HG03103 (cell line): ENCODE data around the gene GAPVD1.
"Not testable (repeated sequence)": the region's sequence is repeated elsewhere in the genome, so short reads cannot be mapped to it uniquely, and the experiment has no call there.

Experiments
- ATAC-seq: cut with Tn5 transposase; IDR thresholded peaks from one replicate; pipeline ENCODE4 v1.9.1; 2021; ENCODE audit warnings: low read depth; ENCODE audit not compliant: unreplicated experiment

GAPVD1 gene

DNA sequence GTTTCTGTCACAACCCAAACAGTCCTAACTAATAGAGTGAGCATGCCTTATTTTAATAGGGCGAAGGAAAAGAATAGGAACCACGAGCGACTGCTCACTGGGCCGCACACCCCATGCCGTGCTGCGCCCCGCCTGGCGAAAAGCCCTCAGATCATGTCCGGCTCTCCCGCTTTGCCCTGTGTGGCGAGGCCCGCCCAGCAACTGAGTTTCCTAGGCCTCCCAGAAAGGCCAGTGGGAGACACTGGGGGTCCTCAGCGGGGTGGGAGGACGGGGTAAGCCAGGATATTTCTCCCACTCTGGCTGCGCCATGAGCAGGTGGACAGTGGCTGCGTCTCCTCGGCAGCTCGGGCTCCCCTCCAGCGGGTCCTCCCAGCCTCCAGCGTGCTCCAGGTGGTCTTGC, 138.0 kb downstream of the GAPVD1 start:
- no peak for ATAC-seq

DNA sequence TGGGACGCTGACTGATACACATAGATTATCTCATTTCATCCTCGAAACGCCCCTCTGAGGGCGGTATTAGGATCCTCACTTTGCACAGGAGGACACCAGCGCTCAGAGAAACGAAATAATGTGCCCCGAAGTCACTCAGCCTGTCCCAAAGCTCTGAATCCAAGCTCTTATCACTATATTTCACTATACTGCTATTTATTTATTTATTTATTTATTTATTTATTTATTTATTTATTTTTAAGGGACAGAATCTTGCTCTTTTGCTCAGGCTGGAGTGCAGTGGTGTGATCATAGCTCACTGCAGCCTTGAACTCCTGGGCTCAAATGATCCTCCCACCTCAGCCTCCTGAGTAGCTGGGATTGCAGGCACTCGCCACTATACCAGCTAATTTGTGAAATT, 138.6 kb downstream of the GAPVD1 start:
- ATAC-seq = not testable (repeated sequence)

DNA sequence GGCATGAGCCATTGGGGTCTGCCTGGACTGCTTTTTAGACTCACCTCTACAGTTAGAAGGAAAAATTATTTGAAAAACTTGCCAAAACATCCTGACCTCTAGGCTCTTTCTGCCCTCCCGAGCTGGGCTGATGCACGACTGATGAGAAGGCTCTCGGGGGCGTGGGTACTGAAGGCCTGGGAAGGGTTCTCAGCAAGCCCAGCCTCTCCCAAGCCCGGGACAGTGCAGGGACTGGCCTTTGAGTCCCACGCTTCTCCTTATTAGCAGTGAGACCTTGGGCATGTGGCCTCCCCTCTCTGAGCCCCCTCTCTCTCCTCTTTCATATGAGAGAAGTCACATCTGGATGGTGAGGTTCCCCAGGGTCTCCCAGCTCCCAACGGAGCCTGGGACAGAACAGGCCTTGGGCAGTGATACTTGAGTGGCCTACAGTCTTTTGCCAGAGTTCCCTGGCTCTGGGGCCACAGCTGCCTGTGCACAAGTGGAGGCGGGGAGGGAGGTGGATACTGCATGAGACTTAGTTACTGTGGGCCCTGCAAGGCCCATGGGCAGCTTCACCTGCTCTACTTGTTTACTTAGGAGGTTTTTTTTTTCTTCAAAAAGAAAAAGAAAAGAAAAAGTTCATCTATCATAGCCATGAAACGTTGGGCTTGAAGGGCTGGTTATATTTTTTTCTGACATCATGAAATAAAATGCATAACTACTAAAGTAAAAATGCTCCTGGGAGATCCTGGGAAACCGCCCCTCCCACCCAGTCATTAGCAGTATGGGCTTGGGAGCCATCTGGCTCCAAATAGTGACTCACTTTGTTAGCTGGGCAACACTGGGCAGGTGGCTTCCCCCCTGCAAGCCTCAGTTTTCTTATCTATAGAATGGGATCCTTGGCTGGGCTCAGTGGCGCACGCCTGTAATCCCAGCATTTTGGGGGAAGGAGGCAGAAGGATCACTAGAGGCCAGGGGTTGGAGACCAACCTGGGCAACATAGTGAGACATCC, 139.4 kb downstream of the GAPVD1 start:
- no peak for ATAC-seq

DNA sequence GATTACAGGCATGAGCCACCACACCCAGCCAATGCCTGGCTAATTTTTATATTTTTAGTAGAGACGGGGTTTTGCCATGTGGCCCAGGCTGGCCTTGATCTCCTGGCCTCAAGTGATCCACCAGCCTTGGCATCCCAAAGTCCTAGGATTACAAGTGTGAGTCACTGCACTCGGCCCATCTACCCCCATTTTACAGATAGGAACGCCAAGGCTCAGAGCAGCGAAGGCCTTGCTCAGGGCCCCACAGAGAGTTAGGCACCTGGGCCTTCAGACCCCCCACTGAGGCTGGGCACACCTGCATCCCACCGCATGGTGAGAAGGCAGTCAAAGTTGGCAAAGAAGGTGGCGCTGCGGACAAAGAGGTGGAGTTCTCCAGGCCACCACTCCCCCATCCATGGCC, 143.1 kb downstream of the GAPVD1 start:
- no peak for ATAC-seq

DNA sequence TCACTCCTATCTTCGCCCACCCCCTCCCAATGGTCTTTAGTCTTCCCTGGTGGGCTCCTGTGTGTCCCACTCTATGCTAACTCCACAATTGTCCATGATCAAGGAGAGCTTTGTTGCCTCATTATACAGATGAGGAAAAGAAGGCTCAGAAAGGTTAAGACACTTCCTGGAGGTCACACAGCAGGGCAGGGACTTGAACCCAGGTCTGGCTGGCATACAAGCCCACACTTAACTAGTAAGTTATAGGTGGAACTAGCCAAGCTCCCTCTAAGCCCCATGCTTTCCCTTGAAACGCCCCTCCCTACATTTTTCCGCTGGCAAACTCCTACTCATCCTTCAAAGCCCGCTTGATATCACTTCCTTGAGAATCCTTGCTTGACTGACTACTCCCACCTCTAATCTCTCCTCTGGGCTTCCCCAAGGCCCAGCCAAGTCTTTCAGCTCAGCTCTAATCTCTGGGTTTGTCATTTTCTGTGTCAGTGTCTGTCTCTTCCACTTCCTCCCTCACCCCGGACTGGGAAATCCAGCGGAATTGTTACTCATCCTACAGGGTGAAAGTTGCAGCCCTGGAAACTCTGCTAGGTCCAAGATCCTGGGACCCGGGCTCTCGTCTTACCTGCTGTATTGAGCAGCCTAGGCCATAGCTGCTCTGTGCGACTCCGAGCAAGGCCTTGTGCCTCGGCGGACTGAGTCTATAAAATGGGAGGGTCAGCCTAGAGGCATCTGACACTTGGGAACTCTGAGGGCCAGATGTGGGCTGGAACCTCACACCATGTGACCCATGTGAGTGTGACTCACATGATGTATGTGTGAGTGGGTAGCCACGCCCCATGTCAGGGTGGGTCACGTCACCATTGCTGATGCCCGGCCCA, 144.5 kb downstream of the GAPVD1 start:
- ATAC-seq = no peak

DNA sequence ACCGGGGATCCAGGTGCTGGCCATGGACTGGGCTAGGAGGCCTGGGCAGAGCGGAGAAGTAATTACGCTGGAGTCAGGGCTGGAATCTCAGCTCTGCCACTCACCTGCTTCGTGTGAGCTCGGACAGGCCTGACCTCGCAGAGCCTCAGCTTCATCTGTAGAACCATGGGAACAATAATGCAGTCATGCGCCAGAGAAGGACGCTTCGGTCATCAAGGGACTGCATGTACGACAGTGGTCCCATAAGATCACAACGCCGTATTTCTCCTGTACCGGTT, 145.1 kb downstream of the GAPVD1 start:
- no peak for ATAC-seq

DNA sequence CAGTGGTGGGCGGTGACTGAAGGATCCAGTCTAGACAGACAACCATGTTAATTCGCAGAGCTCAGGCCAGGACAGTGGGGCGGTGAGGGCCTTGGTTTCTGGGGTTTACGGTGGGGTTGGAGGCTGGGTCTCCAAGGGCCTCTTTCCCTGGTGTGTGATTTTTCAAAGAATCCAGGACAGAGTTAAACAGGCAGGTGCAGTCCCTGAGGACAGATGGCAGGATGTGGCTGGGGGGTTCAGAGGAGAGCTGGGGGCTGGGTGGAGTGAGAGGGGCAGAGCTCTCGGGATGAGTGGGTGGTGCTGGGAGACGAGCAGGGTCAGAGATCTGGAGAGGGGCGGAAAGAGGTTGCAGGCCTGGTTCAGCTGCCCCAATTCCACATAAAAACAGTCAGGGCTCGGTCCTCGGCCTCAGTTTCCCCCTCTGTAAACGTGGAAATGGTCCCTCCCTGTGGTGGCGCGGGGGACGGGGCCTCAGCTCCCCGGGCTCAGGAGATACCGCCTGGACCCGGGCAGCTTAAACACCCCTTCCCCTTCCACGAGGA, 145.9 kb downstream of the GAPVD1 start:
- no peak for ATAC-seq

DNA sequence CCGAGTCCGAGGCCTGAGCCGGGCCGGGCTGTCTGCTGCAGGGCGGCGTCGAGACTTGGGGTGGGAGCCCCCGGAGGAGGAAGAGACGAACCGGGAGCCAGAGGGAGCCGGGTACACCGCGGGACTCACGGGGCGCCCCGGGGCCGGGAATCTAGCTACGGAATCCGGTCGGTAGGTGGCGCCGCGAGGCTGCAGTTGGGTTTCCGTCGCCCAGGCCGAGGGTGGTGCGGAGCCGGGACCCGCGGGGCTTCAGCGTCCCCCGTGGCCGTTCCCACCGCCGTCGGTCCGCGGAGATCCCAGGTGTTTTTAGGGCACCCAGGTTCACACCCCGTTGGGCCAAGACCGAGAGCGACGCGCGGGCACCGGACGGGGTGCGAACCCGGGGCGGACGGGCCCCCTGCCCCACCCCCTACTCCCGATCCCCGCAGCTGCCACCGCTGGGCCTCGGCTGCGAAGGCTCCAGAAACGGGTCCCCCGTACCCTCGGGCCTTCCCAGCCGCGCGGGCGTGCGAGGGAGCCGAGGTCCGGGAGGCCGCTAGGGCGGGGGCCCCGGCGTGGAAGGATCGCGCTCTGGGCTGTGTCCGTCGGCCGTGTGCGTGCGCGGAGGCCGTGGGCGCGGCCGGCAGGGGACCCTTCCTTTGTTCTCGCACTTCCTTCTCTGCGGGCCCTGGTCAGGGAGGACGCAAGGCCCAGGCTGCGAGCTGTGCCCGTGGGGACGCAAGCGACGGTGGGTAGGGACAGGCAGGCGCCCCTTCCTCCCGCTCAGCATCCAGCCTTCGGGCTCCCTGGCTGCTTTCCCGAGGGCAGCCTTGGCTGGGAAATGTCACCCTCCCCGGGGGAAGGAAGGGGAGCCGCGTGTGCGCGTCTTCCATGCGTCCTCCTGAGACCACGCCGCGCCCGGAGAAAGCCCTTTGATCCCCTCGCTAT, 146.6 kb downstream of the GAPVD1 start:
- ATAC-seq = no peak

DNA sequence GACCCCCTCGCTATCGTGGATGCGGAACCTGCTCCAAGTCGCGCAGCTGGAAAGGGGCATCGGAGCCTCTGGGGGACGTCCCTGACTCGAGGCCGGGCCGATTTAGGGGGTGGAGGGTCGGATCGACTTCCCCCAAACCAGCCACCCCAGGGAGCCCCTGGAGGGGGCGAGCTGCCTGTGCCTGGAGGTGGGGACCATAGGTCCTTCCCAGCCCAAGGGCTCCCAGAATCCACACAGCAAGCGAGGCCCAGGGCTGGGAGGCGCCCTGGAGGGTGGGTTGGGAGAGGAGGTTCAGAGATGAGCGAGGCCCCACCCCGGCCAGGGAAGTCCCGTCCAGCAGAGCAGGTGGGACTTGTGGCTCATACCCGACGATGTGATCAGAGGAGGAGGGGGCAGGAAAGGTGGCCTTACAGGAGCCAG, 147.6 kb downstream of the GAPVD1 start:
- no peak for ATAC-seq

DNA sequence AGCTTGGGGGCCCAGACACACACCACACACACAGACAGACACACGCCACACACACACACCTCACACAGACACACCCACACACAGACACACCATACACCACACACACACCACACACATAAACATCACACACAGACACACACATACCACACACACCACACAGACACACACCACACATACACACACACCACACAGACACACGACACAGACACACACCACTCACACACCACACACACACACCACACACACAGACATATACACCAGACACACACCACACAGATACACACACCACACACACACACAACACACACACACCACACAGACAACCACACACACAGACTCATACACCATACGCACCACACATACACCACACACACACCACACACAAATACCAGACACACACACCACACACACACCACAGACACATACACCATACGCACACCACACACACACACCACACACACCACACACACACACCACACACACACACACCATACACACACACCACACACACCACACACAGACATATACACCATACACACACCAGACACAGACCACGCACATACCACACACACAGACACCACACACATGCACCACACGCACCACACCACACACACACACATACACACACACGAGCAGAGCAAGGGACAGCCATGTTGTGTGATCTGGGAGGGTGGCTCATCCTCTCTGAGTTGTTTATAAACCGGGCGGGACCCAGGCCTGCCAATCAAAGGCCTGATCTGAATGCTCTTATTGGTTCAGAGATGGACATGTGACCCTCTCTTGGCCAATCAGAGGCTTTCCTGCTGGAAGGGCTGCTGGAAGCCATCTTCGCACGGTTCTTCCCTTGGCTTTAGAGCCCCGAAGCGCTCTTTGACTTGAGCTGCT, 148.3 kb downstream of the GAPVD1 start:
- ATAC-seq = no peak

DNA sequence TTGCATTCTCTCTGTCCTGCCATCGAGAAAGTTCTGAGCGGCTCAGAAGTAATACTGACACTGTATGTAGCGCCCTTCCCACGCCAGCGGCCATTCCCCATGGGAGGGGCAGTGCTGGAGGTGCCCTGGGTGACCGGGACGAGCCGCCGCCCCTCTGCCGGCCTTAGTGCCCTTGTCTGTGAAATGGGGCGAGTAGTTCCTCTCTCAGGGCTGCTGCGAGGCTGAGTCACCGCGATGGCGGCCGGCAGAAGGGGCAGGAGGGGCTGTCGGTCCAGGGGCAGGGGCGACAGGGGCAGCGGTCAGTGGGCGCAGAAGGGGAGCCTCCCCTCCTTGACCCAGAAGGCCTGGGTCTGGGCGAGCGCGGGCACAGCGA, 148.9 kb downstream of the GAPVD1 start:
- no peak for ATAC-seq

DNA sequence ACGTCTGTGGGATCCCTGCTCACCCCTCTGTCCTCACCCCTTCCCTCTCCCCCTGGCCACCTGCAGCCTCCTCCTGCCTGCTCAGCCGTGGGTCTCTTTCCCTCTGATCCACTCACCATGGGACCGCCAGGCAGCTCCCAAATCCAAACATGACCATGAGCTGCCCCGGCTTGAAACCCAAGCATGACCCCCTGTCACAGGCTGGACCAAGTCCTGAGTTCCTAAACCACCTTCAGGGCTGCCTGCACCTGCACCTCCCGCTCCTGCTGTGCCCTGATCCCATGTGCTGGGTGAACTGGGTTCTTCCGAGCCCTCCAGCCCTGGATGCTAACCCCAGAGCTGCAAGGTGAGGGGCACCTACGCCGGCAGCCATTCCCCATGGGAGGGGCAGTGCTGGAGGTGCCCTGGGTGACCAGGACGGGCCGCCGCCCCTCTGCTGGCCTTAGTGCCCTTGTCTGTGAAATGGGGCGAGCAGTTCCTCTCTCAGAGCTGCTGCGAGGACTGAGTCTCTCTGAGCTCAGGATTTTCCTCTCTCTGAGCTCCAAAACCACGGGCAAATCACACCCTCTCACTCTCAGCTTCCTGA, 149.6 kb downstream of the GAPVD1 start:
- ATAC-seq = no peak

DNA sequence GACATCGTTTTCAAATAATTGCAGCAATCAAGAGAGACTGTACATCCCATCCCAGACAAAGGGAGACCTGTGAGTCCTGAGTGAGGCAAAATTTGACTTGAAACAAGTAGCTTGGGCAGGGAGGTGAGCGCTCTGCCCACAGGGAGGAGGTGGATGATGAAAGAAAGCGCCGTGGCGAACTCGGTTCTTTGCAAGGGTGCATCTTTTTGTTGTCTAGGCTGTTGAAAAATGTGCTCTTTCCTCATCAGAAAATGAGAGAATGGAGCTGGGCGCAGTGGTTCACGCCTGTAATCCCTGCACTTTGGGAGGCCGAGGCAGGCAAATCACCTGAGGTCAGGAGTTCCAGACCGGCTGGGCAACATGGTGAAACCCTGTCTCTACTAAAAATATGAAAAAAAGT, 150.5 kb downstream of the GAPVD1 start:
- no peak for ATAC-seq

DNA sequence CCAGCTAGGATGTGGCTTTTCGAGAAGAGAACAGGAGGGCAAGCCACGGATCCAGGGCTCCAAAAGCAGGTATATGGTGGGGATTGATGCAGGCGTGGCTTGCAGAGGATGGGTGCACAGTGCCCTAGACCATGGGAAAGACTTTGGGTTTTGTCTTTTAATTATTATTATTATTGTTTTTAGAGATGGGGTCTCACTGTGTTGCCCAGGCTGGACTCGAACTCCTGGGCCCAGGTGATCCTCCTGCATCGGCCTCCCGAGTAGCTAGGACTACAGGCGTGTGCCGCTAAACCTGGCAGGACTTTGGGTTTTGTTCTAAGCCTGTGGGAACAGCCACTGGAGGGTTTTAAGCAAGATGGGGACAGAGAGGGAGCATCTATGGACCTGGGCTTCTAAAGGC, 152.0 kb downstream of the GAPVD1 start:
- ATAC-seq = no peak

DNA sequence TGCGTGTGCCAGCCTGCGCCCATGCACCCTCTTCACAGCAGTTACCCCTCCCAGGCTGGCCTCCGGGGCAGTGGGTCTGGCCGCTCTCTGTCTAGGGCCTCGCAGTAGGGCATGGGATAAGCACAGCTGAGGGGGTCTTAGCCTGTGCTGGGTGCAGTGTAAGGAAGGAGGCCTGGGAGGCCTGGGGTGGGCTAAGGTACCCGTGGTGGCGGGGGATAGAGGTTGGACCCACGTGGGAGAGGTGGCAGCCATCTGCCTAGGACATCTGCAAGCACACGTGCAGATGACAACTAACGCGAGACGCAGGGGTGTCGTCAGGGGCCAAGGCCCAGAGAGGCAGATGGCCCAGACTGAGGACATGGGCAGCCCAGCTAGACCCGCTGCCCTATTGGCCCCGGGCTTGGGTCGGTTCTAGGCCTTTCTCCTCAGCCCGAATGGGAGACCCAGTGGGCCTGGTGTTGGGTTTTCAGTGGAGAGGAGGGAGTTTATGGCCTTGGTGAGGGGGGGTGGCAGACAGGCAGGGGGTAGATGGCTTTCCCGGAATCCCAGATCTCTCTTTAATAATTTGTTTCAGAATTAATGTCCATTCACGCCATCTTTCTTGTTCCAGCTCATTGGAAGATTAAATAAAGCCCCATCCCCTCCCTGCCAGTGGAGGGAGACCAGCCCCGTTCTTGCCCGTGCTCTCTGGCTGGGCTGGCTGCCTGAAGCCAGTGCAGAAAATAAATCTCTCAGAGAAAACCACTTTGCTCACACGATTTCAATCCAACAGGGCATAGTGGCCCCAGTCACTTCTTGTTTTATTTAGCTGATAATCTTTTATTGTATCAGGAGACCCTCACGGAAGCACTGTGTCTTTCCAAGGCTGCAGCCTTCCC, 154.2 kb downstream of the GAPVD1 start:
- ATAC-seq = no peak

DNA sequence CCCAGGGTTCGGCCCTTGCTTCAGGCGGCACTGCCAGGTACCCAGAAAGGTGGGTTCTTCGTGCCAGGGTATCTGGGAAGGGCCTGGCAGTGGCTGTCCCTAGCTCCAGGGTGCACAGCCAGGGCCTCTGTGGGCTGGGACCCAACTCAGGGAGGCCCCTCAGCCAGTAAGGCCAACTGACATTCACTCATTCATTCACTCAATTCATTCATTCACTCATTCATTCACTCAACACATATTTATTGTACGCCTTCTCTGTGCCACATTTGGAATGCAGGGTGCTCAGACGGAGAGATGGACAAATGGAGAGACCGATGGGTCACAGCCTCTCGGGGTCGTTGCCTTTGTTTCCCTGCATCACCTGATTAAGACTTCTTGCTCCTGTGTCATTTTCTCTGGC, 154.9 kb downstream of the GAPVD1 start:
- ATAC-seq = no peak
